ENCODE measurements around the gene MALSU1.

The MALSU1 gene

GRCh38 chr7:23336799-23337283 lies 37.7 kb downstream of the MALSU1 start:
- no peak for DNase-seq

GRCh38 chr7:23337374-23337773 lies 38.2 kb downstream of the MALSU1 start:
- DNase-seq, result no peak

GRCh38 chr7:23338439-23338838 lies 39.3 kb downstream of the MALSU1 start:
- DNase-seq, result no peak

GRCh38 chr7:23338863-23339262 lies 39.7 kb downstream of the MALSU1 start:
- DNase-seq, result no peak

DNA sequence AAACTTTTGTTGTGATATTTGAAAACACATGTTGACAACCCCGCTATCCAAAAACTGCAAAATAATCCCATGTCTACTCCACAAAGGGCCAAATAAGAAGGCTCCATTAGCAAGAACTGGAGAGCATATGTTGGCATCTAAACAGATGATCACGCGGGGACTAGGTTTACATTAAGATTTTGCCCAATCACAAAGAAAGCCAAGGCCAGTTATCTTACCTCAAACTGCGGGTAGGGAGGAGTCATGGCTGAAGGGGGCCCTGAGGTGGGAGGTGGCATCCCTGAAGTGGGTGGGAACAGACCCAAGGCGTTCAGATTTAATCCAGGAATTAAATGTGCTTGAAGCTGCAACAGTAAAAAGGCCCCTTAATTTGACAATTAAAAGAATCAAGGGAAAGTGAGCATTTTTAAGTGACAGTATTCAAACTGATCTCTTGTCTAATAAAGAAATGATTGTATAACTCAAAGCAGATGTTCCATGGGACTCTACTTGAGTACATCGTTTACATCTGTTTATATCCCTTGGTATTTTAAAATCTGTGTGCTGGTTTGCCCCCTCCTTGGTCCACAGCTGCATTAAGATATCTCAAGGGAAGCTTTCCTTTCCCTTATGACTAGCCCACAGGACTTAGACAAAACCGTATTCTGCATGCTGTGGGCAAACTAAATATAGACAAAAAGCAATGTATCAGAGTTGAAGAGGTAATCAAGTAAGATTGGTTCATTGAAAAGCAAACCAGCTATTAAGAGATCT lies 42.9 kb downstream of the MALSU1 start:
- no peak for DNase-seq

- DNase-seq, result no peak
Measured at GRCh38 chr7:23343102-23343501, 44.0 kb downstream of the MALSU1 start.

- DNase-seq, result no peak
Measured at GRCh38 chr7:23343806-23344475, 44.8 kb downstream of the MALSU1 start.

DNA sequence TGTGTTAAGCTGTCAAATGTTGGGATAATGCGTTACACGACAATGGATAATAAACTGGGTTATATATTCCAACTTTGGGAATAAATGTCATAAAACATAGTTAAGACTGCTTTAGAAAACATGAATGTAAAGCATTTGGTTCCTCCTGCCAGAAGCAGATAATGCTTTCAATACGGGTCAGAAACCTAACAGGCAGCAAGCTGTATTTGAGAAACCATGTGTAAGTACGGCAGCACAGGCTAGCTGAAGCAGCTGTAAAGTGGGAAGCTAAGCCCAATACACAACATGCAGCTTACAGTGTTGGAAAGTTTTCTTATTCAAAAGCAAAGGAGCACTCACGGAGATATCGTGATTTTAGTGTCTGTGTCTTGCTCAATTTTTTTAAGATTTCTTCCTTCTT lies 46.5 kb downstream of the MALSU1 start:
- no peak for DNase-seq

GRCh38 chr7:23346316-23346715 lies 47.2 kb downstream of the MALSU1 start:
- no peak for DNase-seq

DNA sequence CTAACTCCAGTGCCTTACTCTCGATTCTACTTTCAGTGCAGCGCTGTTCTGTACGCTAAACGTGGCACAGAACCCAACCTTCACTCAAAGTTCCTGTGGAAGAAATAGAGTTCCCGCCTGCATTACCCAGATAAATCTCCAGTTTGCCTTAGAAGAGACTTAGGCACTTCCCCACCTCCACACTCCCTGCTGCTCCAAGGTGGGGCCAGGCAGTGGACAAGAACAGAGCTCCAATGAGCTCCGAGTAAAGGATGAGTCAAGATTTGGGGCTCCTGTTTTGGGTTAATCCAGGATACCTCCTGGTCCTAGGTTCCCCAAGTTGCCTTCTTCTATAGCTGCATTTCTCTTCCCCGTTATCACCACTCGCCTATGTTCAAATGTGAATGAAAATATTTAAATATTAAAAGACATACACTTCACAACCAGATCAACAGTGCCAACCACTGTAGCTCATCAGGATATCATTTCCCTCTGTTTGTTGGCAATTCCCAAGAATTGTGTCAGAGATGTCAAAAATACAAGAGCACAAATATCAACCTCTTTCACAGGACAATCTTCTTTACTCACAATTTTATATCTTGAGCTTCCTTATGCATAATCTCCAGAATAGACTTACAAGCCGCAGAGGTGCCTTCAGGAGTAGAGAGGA lies 48.0 kb downstream of the MALSU1 start:
- DNase-seq, result no peak

DNA sequence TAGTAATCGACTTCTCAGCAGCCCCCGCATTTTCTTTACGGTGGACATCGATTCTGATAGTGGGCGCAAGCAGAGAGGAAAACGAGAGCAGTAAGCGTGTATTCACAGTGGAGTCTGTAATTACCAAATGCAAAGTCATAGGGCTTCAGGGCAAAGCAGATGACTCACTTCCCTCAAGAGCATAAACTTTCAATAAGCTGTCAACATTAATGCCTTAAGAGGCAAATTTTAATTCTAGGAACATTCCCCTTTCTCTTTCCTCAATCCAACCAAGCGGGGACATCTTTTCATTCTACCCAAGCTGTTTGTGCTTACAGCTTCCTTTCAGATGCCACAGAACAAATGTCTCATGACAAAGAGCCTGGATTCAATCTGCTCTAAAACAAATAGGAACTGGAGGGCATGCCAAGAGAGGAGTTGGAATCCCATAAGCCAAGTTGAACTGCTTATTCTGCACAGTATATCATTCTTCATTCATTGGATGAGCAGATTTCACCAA lies 48.6 kb downstream of the MALSU1 start:
- no peak for DNase-seq

DNA sequence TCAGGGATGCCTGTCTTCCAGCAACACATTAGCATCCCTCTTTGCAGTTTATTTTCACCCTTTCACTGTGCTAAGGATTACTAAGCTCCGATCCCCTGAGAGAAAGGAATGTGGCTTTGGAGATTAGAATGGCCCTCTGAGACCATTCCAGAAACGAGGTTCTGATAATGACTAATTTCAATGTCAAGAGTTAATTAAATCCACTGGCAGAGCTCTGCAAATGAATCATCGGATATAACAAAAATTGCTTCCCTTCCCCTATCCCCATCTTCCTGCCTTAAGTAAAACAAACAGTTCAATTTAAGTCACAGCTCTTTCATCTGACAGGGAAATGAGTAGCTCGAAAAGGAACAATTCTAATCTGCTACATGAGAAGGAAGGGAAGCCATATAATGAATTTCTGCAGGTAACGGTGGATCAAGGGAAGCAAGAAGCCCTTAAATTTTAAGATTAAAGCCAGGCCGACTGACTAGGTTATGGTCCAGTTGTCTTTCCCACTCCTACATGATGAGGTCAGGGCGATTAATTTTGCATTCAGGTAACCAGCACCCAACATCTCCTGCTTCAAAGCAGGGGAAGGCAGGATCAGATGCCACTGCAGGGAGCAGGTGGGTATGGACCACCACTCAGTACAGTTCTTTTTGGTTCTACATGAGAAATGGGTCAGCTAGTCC lies 50.5 kb downstream of the MALSU1 start:
- no peak for DNase-seq

GRCh38 chr7:23350466-23350865 lies 51.3 kb downstream of the MALSU1 start:
- DNase-seq, result no peak

DNA sequence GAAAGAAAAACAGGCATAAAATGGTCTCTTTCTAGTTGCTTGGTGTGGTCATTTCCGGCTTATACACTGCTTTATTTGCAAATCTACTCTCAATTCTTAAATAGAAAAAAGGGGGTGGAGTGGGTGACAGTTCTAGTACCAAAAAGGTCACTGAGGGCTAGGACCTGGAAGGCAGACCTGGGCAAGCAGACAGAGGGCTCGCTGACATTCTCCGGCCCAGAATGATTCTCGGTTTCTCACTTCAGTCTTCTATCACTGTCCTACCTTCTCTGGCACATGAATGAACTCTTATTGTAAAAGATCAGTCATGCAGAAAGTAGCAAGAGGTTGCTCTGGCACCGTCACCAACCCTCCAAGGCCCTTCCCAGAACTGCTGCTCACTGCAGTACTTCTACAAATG lies 54.0 kb downstream of the MALSU1 start:
- DNase-seq, result no peak

- no peak for DNase-seq
Measured at GRCh38 chr7:23356168-23356567, 57.0 kb downstream of the MALSU1 start.

- no peak for DNase-seq
Measured at GRCh38 chr7:23356726-23357125, 57.6 kb downstream of the MALSU1 start.

GRCh38 chr7:23357190-23358093 lies 58.3 kb downstream of the MALSU1 start:
- no peak for DNase-seq

DNA sequence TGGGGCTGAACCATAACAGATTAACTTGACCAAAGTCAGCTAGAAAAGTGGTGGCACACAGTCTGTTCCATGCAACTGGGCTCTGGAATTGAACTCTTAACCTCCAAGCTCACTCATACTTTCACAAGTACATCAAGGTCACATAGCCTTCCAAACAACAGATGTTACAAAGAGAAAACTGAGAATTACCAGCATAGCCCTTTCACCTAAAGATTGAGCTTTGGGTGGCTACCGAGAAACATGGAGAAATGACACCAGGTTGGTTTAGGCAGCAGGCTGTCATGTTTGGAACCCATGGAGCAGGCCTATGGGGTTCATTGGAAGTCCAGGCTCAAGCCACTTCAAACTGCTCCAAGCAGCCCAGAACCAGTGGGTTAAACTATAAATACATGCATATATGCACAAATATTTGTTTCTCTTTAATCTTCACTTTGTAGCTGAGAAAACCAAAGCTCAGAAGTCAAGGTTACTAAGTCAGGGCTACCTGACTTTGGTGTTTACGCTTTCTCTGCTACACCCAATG lies 59.1 kb downstream of the MALSU1 start:
- DNase-seq, result no peak

Data from activated gamma-delta T cell (primary cell).